ENCODE measurements around the gene GLB1L3.
"Not testable (repeated sequence)": the region's sequence is repeated elsewhere in the genome, so short reads cannot be mapped to it uniquely, and the experiment has no call there.

GLB1L3 gene

DNA sequence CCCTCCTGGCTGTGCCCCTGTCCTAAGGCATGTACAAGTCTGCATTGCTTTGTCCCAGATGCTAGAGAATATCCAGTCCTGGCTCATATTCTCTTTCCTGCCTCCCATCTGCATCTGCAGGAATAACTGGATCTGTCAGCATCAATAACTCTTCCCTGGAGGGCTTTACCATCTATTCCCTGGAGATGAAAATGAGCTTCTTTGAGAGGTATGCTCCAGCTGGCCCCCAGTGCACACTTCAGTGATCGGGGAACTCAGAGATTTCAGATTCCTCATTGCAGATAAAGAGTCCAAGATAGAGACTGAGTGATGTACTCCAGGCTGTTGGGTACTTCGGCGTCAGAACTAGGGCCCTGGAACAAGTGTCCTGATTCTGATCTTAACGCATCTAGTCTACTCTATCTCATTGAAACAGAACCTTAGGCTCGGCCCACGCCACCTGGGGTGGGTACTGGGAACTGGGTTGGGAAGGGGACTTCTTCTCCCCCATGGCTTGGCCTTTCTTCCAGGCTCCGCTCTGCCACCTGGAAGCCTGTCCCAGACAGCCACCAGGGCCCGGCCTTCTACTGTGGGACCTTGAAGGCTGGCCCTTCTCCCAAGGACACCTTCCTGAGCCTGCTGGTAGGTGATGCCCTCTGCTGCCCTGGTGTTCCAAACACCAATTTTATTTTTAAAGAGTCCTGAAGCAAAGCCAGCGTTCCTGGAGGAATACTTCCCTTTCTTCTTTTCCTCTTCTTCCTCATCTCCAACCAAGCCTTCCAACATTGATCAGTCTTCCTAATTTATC, 37.8 kb downstream of the GLB1L3 start:
- no peak for DNase-seq (ENCODE audit: low read depth)
- H3K4me3 ChIP-seq (ENCODE audit: low read depth, low read length), result no peak overlapping the region
- TF ChIP-seq, protein P1, sequence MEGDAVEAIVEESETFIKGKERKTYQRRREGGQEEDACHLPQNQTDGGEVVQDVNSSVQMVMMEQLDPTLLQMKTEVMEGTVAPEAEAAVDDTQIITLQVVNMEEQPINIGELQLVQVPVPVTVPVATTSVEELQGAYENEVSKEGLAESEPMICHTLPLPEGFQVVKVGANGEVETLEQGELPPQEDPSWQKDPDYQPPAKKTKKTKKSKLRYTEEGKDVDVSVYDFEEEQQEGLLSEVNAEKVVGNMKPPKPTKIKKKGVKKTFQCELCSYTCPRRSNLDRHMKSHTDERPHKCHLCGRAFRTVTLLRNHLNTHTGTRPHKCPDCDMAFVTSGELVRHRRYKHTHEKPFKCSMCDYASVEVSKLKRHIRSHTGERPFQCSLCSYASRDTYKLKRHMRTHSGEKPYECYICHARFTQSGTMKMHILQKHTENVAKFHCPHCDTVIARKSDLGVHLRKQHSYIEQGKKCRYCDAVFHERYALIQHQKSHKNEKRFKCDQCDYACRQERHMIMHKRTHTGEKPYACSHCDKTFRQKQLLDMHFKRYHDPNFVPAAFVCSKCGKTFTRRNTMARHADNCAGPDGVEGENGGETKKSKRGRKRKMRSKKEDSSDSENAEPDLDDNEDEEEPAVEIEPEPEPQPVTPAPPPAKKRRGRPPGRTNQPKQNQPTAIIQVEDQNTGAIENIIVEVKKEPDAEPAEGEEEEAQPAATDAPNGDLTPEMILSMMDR (IDR thresholded peaks at IDR 0.05; ENCODE audit: low read depth, low read length, missing control alignments), result no peak

DNA sequence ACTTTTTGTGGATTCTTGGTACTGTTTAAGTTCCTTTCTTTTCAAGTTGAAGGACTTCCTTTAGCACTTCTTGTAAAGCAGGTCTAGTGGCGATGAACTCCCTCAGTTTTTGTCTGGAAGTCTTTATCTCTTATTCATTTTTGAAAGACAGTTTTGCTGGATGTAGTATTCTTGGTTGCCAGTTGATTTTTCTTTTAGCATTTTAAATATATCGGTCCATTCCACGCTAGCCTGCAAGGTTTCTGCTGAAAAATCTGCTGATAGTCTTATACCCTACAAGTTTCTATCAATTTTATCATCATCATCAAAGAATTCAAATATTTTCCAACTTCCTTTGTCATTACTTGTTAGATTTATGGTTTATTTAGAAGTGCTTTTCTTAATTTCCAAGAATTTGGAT, 40.9 kb downstream of the GLB1L3 start:
- TF ChIP-seq, protein P1 (IDR thresholded peaks at IDR 0.05; ENCODE audit: low read depth, low read length, missing control alignments), result no peak
- no peak overlapping the region for H3K4me3 ChIP-seq (ENCODE audit: low read depth, low read length)
- DNase-seq (ENCODE audit: low read depth), result no peak

DNA sequence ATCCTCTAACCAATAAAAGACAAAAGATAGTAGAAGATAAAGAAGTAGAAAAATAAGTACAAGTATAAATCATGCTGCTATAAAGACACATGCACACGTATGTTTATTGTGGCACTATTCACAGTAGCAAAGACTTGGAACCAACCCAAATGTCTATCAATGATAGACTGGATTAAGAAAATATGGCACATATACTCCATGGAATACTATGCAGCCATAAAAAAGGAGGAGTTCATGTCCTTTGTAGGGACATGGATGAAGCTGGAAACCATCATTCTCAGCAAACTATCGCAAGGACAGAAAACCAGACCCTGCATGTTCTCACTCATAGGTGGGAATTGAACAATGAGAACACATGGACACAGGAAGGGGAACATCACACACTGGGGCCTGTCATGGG, 45.2 kb downstream of the GLB1L3 start:
- DNase-seq (ENCODE audit: low read depth); H3K4me3 ChIP-seq (ENCODE audit: low read depth, low read length): not testable (repeated sequence)

DNA sequence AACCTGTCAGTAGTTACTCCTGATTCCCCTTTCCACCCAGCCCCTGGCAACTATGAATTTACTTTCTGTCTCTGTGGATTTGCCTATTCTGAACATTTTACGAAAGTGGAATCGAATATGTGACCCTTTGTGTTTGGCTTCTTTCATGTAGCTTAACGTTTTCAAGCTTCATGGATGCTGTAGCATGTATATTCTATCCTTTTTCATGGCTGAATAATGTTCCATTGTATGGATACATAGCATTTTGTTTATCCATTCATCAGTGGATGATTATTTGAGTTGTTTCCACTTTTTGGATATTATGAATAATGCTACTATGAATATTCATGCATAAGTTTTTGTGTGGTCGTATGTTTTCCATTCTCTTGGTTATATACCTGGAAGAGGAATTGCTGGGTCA, 46.4 kb downstream of the GLB1L3 start:
- DNase-seq (ENCODE audit: low read depth), result no peak
- TF ChIP-seq, protein P1 (IDR thresholded peaks at IDR 0.05; ENCODE audit: low read depth, low read length, missing control alignments), result no peak
- no peak overlapping the region for H3K4me3 ChIP-seq (ENCODE audit: low read depth, low read length)

DNA sequence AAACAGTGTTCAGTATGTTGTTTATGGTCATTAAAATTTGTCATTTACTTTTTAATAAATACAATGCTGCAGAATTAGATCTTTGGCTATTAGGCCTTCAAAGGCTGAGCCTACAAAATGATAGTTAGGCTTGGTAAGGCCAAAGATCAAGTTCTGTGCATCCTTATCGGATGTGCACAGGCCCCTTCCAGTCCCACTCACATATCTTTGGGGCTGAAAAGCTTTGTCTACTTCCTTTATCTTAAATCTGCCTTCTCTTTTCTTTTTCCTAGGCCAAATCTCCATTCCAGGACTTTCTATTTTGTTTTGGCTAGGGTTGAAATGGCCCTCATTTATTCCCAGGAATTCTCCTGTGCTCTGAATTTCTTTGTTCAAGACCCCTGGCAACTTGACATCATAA, 52.3 kb downstream of the GLB1L3 start:
- TF ChIP-seq, protein P1 (IDR thresholded peaks at IDR 0.05; ENCODE audit: low read depth, low read length, missing control alignments), result no peak
- DNase-seq (ENCODE audit: low read depth), result no peak
- no peak overlapping the region for H3K4me3 ChIP-seq (ENCODE audit: low read depth, low read length)

DNA sequence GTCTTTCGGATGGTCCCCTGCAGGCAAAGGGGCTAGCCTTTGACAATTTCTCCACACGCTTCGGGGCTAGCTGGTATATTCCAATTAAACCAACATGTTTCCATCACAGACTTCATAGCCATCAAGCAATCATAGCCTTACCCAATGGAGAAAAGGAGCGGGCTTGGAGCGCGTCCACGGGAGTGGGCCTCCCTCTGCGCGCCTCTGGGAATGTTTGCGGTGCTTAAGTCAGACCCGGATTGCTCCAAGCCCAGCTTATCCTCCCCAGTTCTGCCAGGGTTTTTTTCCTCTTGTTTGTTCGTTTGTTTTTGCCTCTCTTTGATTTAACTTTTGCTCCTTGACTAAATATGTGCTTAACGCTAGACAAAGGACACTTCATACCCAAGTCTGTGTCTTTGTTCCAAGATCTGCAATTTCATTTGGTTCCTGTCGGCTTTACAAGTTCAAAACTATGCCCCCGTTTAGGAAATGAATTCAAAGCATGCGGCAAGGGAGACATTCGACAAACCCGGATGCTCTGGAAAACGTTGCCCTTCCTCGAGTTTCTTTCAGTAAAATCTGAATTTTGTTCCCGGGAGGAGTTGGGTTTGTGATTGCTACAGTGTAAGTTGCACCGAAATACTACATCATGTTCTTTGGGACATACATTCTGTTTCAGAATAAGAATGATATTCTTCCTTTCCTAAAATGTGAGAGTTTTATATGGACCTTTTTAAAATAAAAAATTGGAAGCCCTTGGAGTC, 54.6 kb downstream of the GLB1L3 start:
- TF ChIP-seq, protein P1 (IDR thresholded peaks at IDR 0.05; ENCODE audit: low read depth, low read length, missing control alignments), result no peak
- H3K4me3 ChIP-seq (ENCODE audit: low read depth, low read length), result no peak overlapping the region; the same call in 1 of the 2 replicates
- no peak for DNase-seq (ENCODE audit: low read depth)

DNA sequence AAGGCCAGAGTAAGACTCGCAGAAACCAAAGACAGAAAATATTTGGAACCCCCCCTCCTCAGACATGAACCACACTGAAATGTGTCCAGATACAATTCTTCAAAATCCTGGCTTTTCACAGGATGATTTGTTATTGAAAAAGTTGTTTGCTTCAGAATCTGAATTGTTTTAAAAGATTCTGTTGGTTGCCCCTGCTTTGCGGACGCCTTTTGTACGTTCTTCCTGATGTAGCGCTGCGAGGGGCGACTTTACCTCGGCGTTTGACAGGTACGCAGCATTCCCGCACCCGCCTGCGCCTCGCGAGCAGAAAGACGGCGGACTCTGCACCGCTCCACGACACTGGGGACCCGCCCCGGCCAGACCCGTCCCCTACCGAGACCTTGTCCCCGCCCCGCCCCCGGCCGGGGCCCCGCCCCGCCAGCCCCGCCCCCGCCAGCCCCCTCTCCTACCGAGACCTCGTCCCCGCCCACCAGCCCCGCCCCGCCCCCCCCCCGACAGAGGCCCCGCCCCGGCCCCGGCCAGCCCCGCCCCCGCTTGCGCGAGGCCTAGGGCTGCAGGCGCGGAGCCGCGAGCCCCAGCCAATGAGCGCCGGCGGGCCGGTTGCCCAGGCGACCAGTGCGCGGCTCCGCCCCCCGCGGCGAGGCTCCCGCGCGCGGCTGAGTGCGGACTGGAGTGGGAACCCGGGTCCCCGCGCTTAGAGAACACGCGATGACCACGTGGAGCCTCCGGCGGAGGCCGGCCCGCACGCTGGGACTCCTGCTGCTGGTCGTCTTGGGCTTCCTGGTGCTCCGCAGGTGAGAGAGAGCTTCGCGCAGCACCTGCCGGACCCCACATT, 55.4 kb downstream of the GLB1L3 start, which contains the start of gene GLB1L2:
GLB1L2 (plus strand) TSS at position 635 of the 835 bp plus-strand sequence; CDS start at position 709, 74 bp downstream.
- peak within 1 kb of the TSS; percentile 68 for H3K4me3 ChIP-seq (ENCODE audit: low read depth, low read length)
- no peak for DNase-seq (ENCODE audit: low read depth)
- TF ChIP-seq, protein P1 (IDR thresholded peaks at IDR 0.05; ENCODE audit: low read depth, low read length, missing control alignments), result no peak

Measured in GM12864 (cell line).